Lung (tissue), 12 donors: ENCODE measurements around the gene GRM4. TPM values are rescaled to one million over a fixed set of nuclear protein-coding genes. Genes with fewer than 3 reads are reported as not detected.

Source experiments
- ATAC-seq: fragments of 200-7000 bp; cut with Tn5 transposase; one replicate; pipeline ENCODE4 v1.9.1; 2020; ENCODE audit warnings: moderate number of reproducible peaks; ENCODE audit not compliant: insufficient read depth, low FRiP score
- DNase-seq, 3 donors: peaks; one replicate each; pipeline ENCODE4 v3.0.0-alpha.2; 2013 to 2017
- H3K27ac ChIP-seq, 2 donors: one replicate each; pipeline ENCODE4 v1.5.1; 2013; ENCODE audit warnings: mild to moderate bottlenecking in 2 of 2, moderate library complexity in 2 of 2, control low read depth in 1 of 2, inconsistent platforms in 1 of 2, low read depth in 1 of 2, low read length in 1 of 2
- H3K27me3 ChIP-seq, 3 donors: one replicate each; pipeline ENCODE4 v1.5.1; 2013; ENCODE audit warnings: low read length in 2 of 3; ENCODE audit not compliant: control insufficient read depth in 3 of 3, insufficient read depth in 3 of 3
- H3K36me3 ChIP-seq, 4 donors: one replicate each; pipeline ENCODE4 v1.5.1; 2013; ENCODE audit warnings: low read length in 4 of 4, mild to moderate bottlenecking in 1 of 4, moderate library complexity in 1 of 4; ENCODE audit not compliant: control insufficient read depth in 4 of 4, insufficient read depth in 4 of 4
- H3K4me1 ChIP-seq, 5 donors: one replicate each; pipeline ENCODE4 v1.5.1; 2013; ENCODE audit warnings: low read length in 5 of 5, mild to moderate bottlenecking in 2 of 5, moderate library complexity in 1 of 5; ENCODE audit not compliant: control insufficient read depth in 5 of 5, insufficient read depth in 5 of 5
- H3K4me3 ChIP-seq: one replicate; pipeline ENCODE4 v1.5.1; 2013; ENCODE audit warnings: mild to moderate bottlenecking, control low read depth, moderate library complexity
- H3K9ac ChIP-seq, 2 donors: one replicate each; pipeline ENCODE4 v1.5.1; 2013; ENCODE audit warnings: low read length in 2 of 2, control low read depth in 1 of 2; ENCODE audit not compliant: insufficient read depth in 1 of 2
- H3K9me3 ChIP-seq, 4 donors: one replicate each; pipeline ENCODE4 v1.5.1; 2013; ENCODE audit warnings: low read length in 3 of 4, mild to moderate bottlenecking in 1 of 4, moderate library complexity in 1 of 4; ENCODE audit not compliant: control insufficient read depth in 4 of 4, insufficient read depth in 3 of 4
- WGBS, 2 donors: extraction: QIAGEN DNeasy Blood & Tissue Kit; methylation state at CpG; one replicate each; pipeline ENCODE4 v1.1.7; 2013; 5-methylcytosine and 5-hydroxymethylcytosine counted together
- polyA plus RNA-seq, 2 donors: library from polyadenylated mRNA; stranded (reverse); fragments of 200-250 nt; gene quantifications; one replicate each; pipeline ENCODE4 v1.2.1, GENCODE V29; 2013
- total RNA-seq, 2 donors: library from RNA; depleted of rRNA in 1 of 2; stranded (reverse); fragments of >200 nt in 1 of 2; gene quantifications; one replicate each; pipeline ENCODE4 v1.2.1, GENCODE V29; 2014 to 2021
- TF ChIP-seq, protein P1 (sequence below): IDR thresholded peaks from 2 replicates; pipeline ENCODE4 v1.5.1; 2012; ENCODE audit warnings: mild to moderate bottlenecking; ENCODE audit errors: control extremely low read depth, extremely low read depth
- donor health status: control.
- donor health status: control.
- donor health status: Bipolar disorder and iron deficiency.
- donor health status: healthy.
- donor health status: DM: yes; HTN: yes; CAD: no.

Gene GRM4
- total and polyA plus RNA-seq, 4 donors = 0.02 to 0.34 (median 0.09) TPM

GRCh38 chr6:34046617-34047016 is 99.3 kb downstream of the GRM4 start:
- no peak overlapping the region for H3K4me3 ChIP-seq
- no peak for DNase-seq
- ATAC-seq = no peak
- H3K9ac ChIP-seq = no peak overlapping the region
- no peaks in the 10 kb centered on the region for H3K9me3 ChIP-seq
- WGBS, 2 donors = 80 to 81% methylated on average over 5 of the region's 5 CpGs
- no peaks in the 10 kb centered on the region for H3K36me3 ChIP-seq
- TF ChIP-seq, protein P1, sequence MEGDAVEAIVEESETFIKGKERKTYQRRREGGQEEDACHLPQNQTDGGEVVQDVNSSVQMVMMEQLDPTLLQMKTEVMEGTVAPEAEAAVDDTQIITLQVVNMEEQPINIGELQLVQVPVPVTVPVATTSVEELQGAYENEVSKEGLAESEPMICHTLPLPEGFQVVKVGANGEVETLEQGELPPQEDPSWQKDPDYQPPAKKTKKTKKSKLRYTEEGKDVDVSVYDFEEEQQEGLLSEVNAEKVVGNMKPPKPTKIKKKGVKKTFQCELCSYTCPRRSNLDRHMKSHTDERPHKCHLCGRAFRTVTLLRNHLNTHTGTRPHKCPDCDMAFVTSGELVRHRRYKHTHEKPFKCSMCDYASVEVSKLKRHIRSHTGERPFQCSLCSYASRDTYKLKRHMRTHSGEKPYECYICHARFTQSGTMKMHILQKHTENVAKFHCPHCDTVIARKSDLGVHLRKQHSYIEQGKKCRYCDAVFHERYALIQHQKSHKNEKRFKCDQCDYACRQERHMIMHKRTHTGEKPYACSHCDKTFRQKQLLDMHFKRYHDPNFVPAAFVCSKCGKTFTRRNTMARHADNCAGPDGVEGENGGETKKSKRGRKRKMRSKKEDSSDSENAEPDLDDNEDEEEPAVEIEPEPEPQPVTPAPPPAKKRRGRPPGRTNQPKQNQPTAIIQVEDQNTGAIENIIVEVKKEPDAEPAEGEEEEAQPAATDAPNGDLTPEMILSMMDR = no peak
- no peaks in the 10 kb centered on the region for H3K4me1 ChIP-seq
- peaks cover 0 to 8% (median 0%) of the 10 kb centered on the region in 3 donors for H3K27me3 ChIP-seq
- H3K27ac ChIP-seq = no peak overlapping the region

DNA sequence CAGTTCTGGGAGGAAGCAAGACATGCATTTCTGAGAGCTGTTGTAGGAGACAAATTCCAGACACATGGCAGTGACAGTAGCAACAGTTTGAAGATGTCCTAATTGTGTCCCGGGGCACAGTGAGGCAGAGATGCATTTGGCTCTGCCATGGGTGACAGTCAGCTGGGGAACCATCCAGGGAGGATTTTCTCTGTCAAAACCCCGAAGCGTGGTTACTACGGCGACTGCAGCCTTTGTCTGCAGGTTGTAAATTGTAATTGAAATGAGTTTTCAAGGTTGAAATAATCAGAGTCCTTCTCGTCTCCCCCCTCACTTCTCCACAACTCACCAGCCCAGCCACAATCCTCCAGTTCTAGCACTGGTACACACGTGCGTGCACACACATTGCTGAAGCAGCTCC is 100.1 kb downstream of the GRM4 start:
- Histone ChIP-seq H3K4me3 (no peak overlapping the region), H3K4me1 (no peaks in the 10 kb centered on the region), H3K27me3 (peaks cover 0 to 8% (median 0%) of the 10 kb centered on the region in 3 donors), H3K9ac (no peak overlapping the region), H3K36me3 (no peaks in the 10 kb centered on the region), H3K9me3 (no peaks in the 10 kb centered on the region), H3K27ac (no peak overlapping the region)
- 61 to 75% methylated on average over 8 of the region's 8 CpGs for WGBS, 2 donors
- DNase-seq (no peak), ATAC-seq (no peak)
- TF ChIP-seq, protein P1 = no peak

DNA sequence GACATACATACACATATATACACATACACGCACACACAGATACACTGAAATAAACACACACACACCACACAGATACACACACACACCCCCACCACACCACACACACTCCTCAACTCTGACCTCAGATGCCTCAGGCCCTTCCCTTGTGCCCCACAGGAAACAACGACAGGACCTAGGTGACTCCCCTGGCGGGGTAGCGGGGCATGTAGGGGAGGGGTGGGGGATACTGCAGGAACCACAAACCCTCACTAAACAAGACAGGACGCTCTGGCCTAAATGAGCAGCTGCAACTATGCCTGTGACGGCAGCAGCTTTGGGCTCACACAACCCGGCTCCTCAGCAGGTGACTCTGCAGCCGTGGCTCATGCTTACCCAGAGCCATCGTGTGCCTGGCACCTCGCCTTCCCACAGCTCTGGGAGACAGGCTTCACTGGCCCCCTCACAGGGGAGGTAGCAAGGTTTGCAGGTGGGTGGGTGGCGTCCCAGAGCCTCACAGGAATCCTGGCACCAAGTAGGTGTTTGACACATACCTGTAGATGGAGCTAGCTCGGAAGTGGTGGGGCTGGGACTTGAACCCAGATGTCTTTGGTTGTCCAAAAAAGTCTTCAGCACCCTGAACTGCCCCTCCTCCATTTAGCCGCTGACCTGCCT is 100.8 kb downstream of the GRM4 start:
- ATAC-seq = no peak

More for the DNA sequence above, 100.8 kb downstream of the GRM4 start:
- TF ChIP-seq, protein P1 = no peak
- Histone ChIP-seq H3K27ac (no peak overlapping the region), H3K27me3 (peaks cover 0 to 8% (median 0%) of the 10 kb centered on the region in 3 donors), H3K9ac (no peak overlapping the region), H3K4me1 (no peaks in the 10 kb centered on the region), H3K36me3 (no peaks in the 10 kb centered on the region), H3K4me3 (no peak overlapping the region), H3K9me3 (no peaks in the 10 kb centered on the region)
- 58 to 59% methylated on average over 13 of the region's 13 CpGs for WGBS, 2 donors
- no peak for DNase-seq
